Osteocyte (in vitro differentiated cells): ENCODE results near the gene NOC2L. TPM values are rescaled to one million over a fixed set of nuclear protein-coding genes. Genes with fewer than 3 reads are reported as not detected.
"Not testable (repeated sequence)": the region's sequence is repeated elsewhere in the genome, so short reads cannot be mapped to it uniquely, and the experiment has no call there.

Source experiments
- DNase-seq: peaks from one replicate; pipeline ENCODE4 v3.0.0; 2021; ENCODE audit warnings: mixed read lengths; ENCODE audit not compliant: unreplicated experiment; ENCODE audit errors: extremely low spot score
- H3K27ac Mint-ChIP-seq: one replicate; pipeline ENCODE4 v1.8.0; 2021; ENCODE audit warnings: mild to moderate bottlenecking, mixed read lengths; ENCODE audit not compliant: unreplicated experiment
- H3K27me3 Mint-ChIP-seq: one replicate; pipeline ENCODE4 v1.8.0; 2021; ENCODE audit warnings: mixed read lengths; ENCODE audit not compliant: unreplicated experiment
- H3K36me3 Mint-ChIP-seq: one replicate; pipeline ENCODE4 v1.8.0; 2021; ENCODE audit warnings: mixed read lengths; ENCODE audit not compliant: unreplicated experiment
- H3K4me1 Mint-ChIP-seq: one replicate; pipeline ENCODE4 v1.8.0; 2021; ENCODE audit warnings: mixed read lengths; ENCODE audit not compliant: unreplicated experiment
- H3K4me3 Mint-ChIP-seq: one replicate; pipeline ENCODE4 v1.8.0; 2021; ENCODE audit warnings: mild to moderate bottlenecking, moderate library complexity, mixed read lengths; ENCODE audit not compliant: unreplicated experiment
- H3K9me3 Mint-ChIP-seq: one replicate; pipeline ENCODE4 v1.8.0; 2021; ENCODE audit warnings: mixed read lengths; ENCODE audit not compliant: unreplicated experiment
- CTCF ChIP-seq: fragments of 200-600 bp; sonication (generic); IDR thresholded peaks from 2 replicates; pipeline ENCODE4 v1.5.0; 2021; ENCODE audit warnings: antibody characterized with exemption, mild to moderate bottlenecking, moderate library complexity
- total RNA-seq: library from RNA; stranded (reverse); gene quantifications from 2 replicates; pipeline ENCODE4 v1.2.1, GENCODE V29; 2021

The NOC2L gene
- total RNA-seq, 1 donor from 2014 or later: 60.5 TPM

- Mint-ChIP-seq H3K9me3 (peaks cover 4% of the 10 kb centered on the region), H3K27me3 (no peaks in the 10 kb centered on the region), H3K4me1 (peaks cover 10% of the 10 kb centered on the region), H3K27ac (no peak overlapping the region), H3K36me3 (peaks cover 4% of the 10 kb centered on the region), H3K4me3 (no peak overlapping the region)
- no peak for DNase-seq
- TF ChIP-seq CTCF: no peak
These were observed 38.0 kb upstream of the NOC2L start for GRCh38 chr1:996851-997712.

- H3K9me3 Mint-ChIP-seq: peaks cover 4% of the 10 kb centered on the region
- TF ChIP-seq CTCF: no peak
- H3K36me3 Mint-ChIP-seq: peaks cover 5% of the 10 kb centered on the region
- H3K27ac Mint-ChIP-seq: no peak overlapping the region
- no peaks in the 10 kb centered on the region for H3K27me3 Mint-ChIP-seq
- DNase-seq: no peak
- no peak overlapping the region for H3K4me3 Mint-ChIP-seq
- peaks cover 7% of the 10 kb centered on the region for H3K4me1 Mint-ChIP-seq
These were observed 36.9 kb upstream of the NOC2L start for GRCh38 chr1:995665-996633.

- not testable (repeated sequence) for H3K4me3 Mint-ChIP-seq
These were observed 35.5 kb upstream of the NOC2L start for GRCh38 chr1:994546-994945.

GRCh38 chr1:993379-993995, 34.4 kb upstream of the NOC2L start:
- no peak overlapping the region for H3K27ac Mint-ChIP-seq
- DNase-seq: no peak
- H3K36me3 Mint-ChIP-seq: peaks cover 5% of the 10 kb centered on the region
- H3K4me1 Mint-ChIP-seq: peaks cover 5% of the 10 kb centered on the region
- H3K9me3 Mint-ChIP-seq: peaks cover 4% of the 10 kb centered on the region
- TF ChIP-seq CTCF: no peak
- H3K4me3 Mint-ChIP-seq: no peak overlapping the region
- no peaks in the 10 kb centered on the region for H3K27me3 Mint-ChIP-seq

More at GRCh38 chr1:994546-994945, 35.5 kb upstream of the NOC2L start:
- H3K27me3 Mint-ChIP-seq, DNase-seq, H3K27ac Mint-ChIP-seq, H3K9me3 Mint-ChIP-seq, H3K36me3 Mint-ChIP-seq, H3K4me1 Mint-ChIP-seq: not testable (repeated sequence)

- no peak for DNase-seq
- peaks cover 5% of the 10 kb centered on the region for H3K4me1 Mint-ChIP-seq
- no peak overlapping the region for H3K27ac Mint-ChIP-seq
- H3K27me3 Mint-ChIP-seq: no peaks in the 10 kb centered on the region
- H3K36me3 Mint-ChIP-seq: peaks cover 5% of the 10 kb centered on the region
- H3K9me3 Mint-ChIP-seq: peaks cover 4% of the 10 kb centered on the region
- no peak for TF ChIP-seq CTCF
- no peak overlapping the region for H3K4me3 Mint-ChIP-seq
These were observed 33.3 kb upstream of the NOC2L start for GRCh38 chr1:992362-992761.
